HG03135 (cell line): Measurements from ENCODE around the gene NUAK2.

Source experiments
- ATAC-seq: cut with Tn5 transposase; IDR thresholded peaks from one replicate; pipeline ENCODE4 v1.9.1; 2021; ENCODE audit warnings: mild to moderate bottlenecking, moderate library complexity; ENCODE audit not compliant: unreplicated experiment

Gene NUAK2

GRCh38 chr1:205275916-205276688 lies 45.4 kb downstream of the NUAK2 start:
- ATAC-seq: no peak

GRCh38 chr1:205275133-205275532 lies 46.4 kb downstream of the NUAK2 start:
- no peak for ATAC-seq

- ATAC-seq: no peak
These were observed 47.4 kb downstream of the NUAK2 start for GRCh38 chr1:205274041-205274691.

- no peak for ATAC-seq
These were observed 48.0 kb downstream of the NUAK2 start for GRCh38 chr1:205273551-205273982.

GRCh38 chr1:205272536-205272935 lies 49.0 kb downstream of the NUAK2 start:
- ATAC-seq: no peak

- no peak for ATAC-seq
These were observed 49.8 kb downstream of the NUAK2 start for GRCh38 chr1:205271745-205272144.

- ATAC-seq: no peak
These were observed 50.3 kb downstream of the NUAK2 start for GRCh38 chr1:205271277-205271676.

GRCh38 chr1:205270764-205271163 lies 50.8 kb downstream of the NUAK2 start:
- ATAC-seq: no peak

- no peak for ATAC-seq
These were observed 51.3 kb downstream of the NUAK2 start for GRCh38 chr1:205270271-205270670.

GRCh38 chr1:205269711-205270110 lies 51.8 kb downstream of the NUAK2 start:
- ATAC-seq: no peak

- ATAC-seq: no peak
These were observed 52.5 kb downstream of the NUAK2 start for GRCh38 chr1:205268846-205269680.

- ATAC-seq: no peak
These were observed 54.1 kb downstream of the NUAK2 start for GRCh38 chr1:205267306-205267902.

GRCh38 chr1:205266611-205267305 lies 54.8 kb downstream of the NUAK2 start:
- no peak for ATAC-seq

- ATAC-seq: no peak
These were observed 57.9 kb downstream of the NUAK2 start for GRCh38 chr1:205263580-205264190.

GRCh38 chr1:205262731-205263171 lies 58.8 kb downstream of the NUAK2 start:
- no peak for ATAC-seq

- ATAC-seq: no peak
These were observed 59.4 kb downstream of the NUAK2 start for GRCh38 chr1:205261946-205262691.

- ATAC-seq: no peak
These were observed 60.4 kb downstream of the NUAK2 start for GRCh38 chr1:205260948-205261732.

GRCh38 chr1:205259998-205260397 lies 61.5 kb downstream of the NUAK2 start:
- no peak for ATAC-seq
